Gastrocnemius medialis (tissue), 4 donors: ENCODE results near the gene SLC35G2. TPM values are rescaled to one million over a fixed set of nuclear protein-coding genes. Genes with fewer than 3 reads are reported as not detected.
A peak's percentile ranks its signal among the peaks of the same experiment; 100 is the strongest.
"Not testable (repeated sequence)": the region's sequence is repeated elsewhere in the genome, so short reads cannot be mapped to it uniquely, and the experiment has no call there.

Experiments
- ATAC-seq, 2 donors: fragments of 150-250 bp; one replicate each; pipeline ENCODE4 v1.9.1; 2016
- DNase-seq, 2 donors: peaks; one replicate each; pipeline ENCODE4 v3.0.0-alpha.2; 2019
- H3K27ac ChIP-seq, 4 donors: fragments of 200-600 bp; sonication (generic); 1 replicate in 1 of 4; 2 replicates in 3 of 4; pipeline ENCODE4 v1.5.1; 2016 to 2018; ENCODE audit warnings: mild to moderate bottlenecking in 2 of 4, moderate library complexity in 1 of 4
- H3K27me3 ChIP-seq, 3 donors: fragments of 200-600 bp; sonication (generic) in 2 of 3; 1 replicate in 1 of 3; 2 replicates in 2 of 3; pipeline versions ENCODE4 v1.5.1 to v1.6.0; 2016 to 2019; ENCODE audit warnings: mild to moderate bottlenecking in 1 of 3, moderate library complexity in 1 of 3
- H3K36me3 ChIP-seq, 2 donors: fragments of 200-600 bp; sonication (generic) in 1 of 2; one replicate each; pipeline ENCODE4 v1.5.1; 2017 to 2018
- H3K4me1 ChIP-seq, 2 donors: fragments of 200-600 bp; sonication (generic) in 1 of 2; one replicate each; pipeline ENCODE4 v1.5.1; 2016 to 2017; ENCODE audit warnings: mild to moderate bottlenecking in 2 of 2
- H3K4me3 ChIP-seq, 4 donors: fragments of 200-600 bp; sonication (generic) in 3 of 4; 1 replicate in 1 of 4; 2 replicates in 3 of 4; pipeline ENCODE4 v1.5.1; 2016 to 2019; ENCODE audit warnings: mild to moderate bottlenecking in 2 of 4
- H3K9me3 ChIP-seq, 3 donors: fragments of 200-600 bp; sonication (generic) in 2 of 3; 1 replicate in 1 of 3; 2 replicates in 2 of 3; pipeline ENCODE4 v1.5.1; 2016 to 2019
- POLR2A ChIP-seq, 2 donors: fragments of 450-650 bp; IDR thresholded peaks; one replicate each; pipeline ENCODE4 v1.6.1; 2017; ENCODE audit warnings: antibody characterized with exemption in 2 of 2, mild to moderate bottlenecking in 2 of 2, moderate library complexity in 2 of 2
- in situ Hi-C, 4 donors: fragments of 200-750 bp; cut with MboI; loops; one replicate each; pipeline versions ENCODE4 v1.15.0 to v1.8.0; 2017; ENCODE audit warnings: low sequenced_read_pairs in 4 of 4
- intact Hi-C: fragments of 100-400 bp; cut with DNase I; formaldehyde crosslinking; loops from one replicate; pipeline ENCODE4 v1.15.1; 2023; ENCODE audit warnings: low total_unique reads
- total RNA-seq, 4 donors: library from RNA; depleted of rRNA; stranded (reverse); fragments of >200 nt; gene quantifications; one replicate each; pipeline versions ENCODE4 v1.1.0 to v1.2.3, GENCODE V29; 2016
- TF ChIP-seq, protein P1 (sequence below), 5 experiments: fragments of 450-650 bp in 3 of 5; fragments of 200-600 bp in 2 of 5; sonication (generic) in 2 of 5; IDR thresholded peaks in 4 of 5; conservative IDR thresholded peaks in 1 of 5; 1 replicate in 4 of 5; 2 replicates in 1 of 5; pipeline ENCODE4 v1.5.1; 2016 to 2019; ENCODE audit warnings: antibody characterized with exemption in 5 of 5, mild to moderate bottlenecking in 3 of 5, moderate library complexity in 3 of 5

Gene SLC35G2
- total RNA-seq, 4 donors from 2014 or later, result 1.00 to 3.2 (median 1.9) TPM

GRCh38 chr3:136860541-136860940 lies 41.6 kb downstream of the SLC35G2 start:
- no peak for TF ChIP-seq POLR2A (IDR thresholded peaks at IDR 0.05)
- TF ChIP-seq, protein P1, sequence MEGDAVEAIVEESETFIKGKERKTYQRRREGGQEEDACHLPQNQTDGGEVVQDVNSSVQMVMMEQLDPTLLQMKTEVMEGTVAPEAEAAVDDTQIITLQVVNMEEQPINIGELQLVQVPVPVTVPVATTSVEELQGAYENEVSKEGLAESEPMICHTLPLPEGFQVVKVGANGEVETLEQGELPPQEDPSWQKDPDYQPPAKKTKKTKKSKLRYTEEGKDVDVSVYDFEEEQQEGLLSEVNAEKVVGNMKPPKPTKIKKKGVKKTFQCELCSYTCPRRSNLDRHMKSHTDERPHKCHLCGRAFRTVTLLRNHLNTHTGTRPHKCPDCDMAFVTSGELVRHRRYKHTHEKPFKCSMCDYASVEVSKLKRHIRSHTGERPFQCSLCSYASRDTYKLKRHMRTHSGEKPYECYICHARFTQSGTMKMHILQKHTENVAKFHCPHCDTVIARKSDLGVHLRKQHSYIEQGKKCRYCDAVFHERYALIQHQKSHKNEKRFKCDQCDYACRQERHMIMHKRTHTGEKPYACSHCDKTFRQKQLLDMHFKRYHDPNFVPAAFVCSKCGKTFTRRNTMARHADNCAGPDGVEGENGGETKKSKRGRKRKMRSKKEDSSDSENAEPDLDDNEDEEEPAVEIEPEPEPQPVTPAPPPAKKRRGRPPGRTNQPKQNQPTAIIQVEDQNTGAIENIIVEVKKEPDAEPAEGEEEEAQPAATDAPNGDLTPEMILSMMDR (IDR thresholded peaks at IDR 0.05 in 4 of 5, conservative IDR thresholded peaks at IDR 0.05 in 1 of 5), result no peak
- no peak for ATAC-seq
- in situ Hi-C loops (loop anchor here in 1 of 4 donors (10.0 kb wide), 1 partner anchor 106 kb away; the partner anchor contains the start of gene STAG1), intact Hi-C loops (loop anchor here (5.0 to 10.0 kb wide), 4 partner anchors 74 to 788 kb away; no protein-coding TSS in a partner anchor)
- Histone ChIP-seq H3K27me3 (no peaks in the 10 kb centered on the region), H3K36me3 (no peaks in the 10 kb centered on the region), H3K4me1 (peaks cover 24 to 27% of the 10 kb centered on the region in 2 donors), H3K27ac (peak overlapping the region in 3 of 4 donors; percentile 88 to 98 (median 96)), H3K4me3 (peak overlapping the region in 3 of 4 donors; percentile 79 to 96 (median 90)), H3K9me3 (no peaks in the 10 kb centered on the region)
- no peak for DNase-seq

- Histone ChIP-seq H3K9me3 (no peaks in the 10 kb centered on the region), H3K4me1 (peaks cover 27 to 35% of the 10 kb centered on the region in 2 donors), H3K4me3 (peak within 1 kb of the TSS; percentile 79 to 96 (median 86)), H3K36me3 (no peaks in the 10 kb centered on the region), H3K27ac (peak within 1 kb of the TSS; percentile 88 to 98 (median 94)), H3K27me3 (no peaks in the 10 kb centered on the region)
- TF ChIP-seq, protein P1 (IDR thresholded peaks at IDR 0.05 in 4 of 5, conservative IDR thresholded peaks at IDR 0.05 in 1 of 5), result peak in 4 of 5 experiments; percentile 11 to 22 (median 15)
- TF ChIP-seq POLR2A (IDR thresholded peaks at IDR 0.05), result peak; percentile 95
- in situ Hi-C loops (loop anchor here in 1 of 4 donors (10.0 kb wide), 1 partner anchor 107 kb away; the partner anchor contains the start of gene STAG1), intact Hi-C loops (loop anchor here (1.0 to 10.0 kb wide), 5 partner anchors 73 to 790 kb away; partner anchors contain the start of gene STAG1)
- ATAC-seq (peak; percentile 91 to 92), DNase-seq (peak; percentile 98 to 99)
Measured at GRCh38 chr3:136861890-136862616, 43.1 kb downstream of the SLC35G2 start, which contains the start of gene NCK1. Gene NCK1, plus strand, starts transcription at chr3:136862208. Its CDS starts 65,794 bp downstream, at chr3:136928002.

- H3K36me3 ChIP-seq, result no peaks in the 10 kb centered on the region
- intact Hi-C loops (loop anchor here (1.0 to 10.0 kb wide), 5 partner anchors 72 to 790 kb away; partner anchors contain the start of gene STAG1), in situ Hi-C loops (loop anchor here in 1 of 4 donors (10.0 kb wide), 1 partner anchor 108 kb away; the partner anchor contains the start of gene STAG1)
- peaks cover 24 to 41% of the 10 kb centered on the region in 2 donors for H3K4me1 ChIP-seq
- ATAC-seq, result peak; percentile 60 to 71
- no peaks in the 10 kb centered on the region for H3K27me3 ChIP-seq
- H3K9me3 ChIP-seq, result no peaks in the 10 kb centered on the region
- H3K27ac ChIP-seq, result peak overlapping the region; percentile 88 to 98 (median 94)
- peak; percentile 38 to 58 for DNase-seq
- H3K4me3 ChIP-seq, result peak overlapping the region; percentile 79 to 96 (median 86)
- no peak for TF ChIP-seq POLR2A (IDR thresholded peaks at IDR 0.05)
- TF ChIP-seq, protein P1 (IDR thresholded peaks at IDR 0.05 in 4 of 5, conservative IDR thresholded peaks at IDR 0.05 in 1 of 5), result no peak
Measured at GRCh38 chr3:136862617-136863322, 43.8 kb downstream of the SLC35G2 start.

DNA sequence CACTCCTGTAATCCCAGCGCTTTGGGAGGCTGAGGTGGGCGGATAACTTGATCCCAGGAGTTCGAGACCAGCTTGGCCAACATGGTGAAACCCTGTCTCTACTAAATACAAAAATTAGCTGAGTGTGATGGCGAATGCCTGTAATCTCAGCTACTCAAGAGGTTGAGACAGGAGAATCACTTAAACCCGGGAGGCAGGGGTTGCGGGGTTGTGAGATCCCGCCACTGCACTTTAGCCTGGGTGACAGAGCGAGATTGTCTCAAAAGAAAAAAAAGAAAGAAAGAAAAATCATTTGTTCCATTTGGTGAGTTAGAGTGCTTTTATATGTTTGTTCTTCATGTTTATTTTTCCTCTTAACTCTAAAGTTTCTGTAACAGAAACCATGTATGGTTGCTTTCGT lies 50.4 kb downstream of the SLC35G2 start:
- Histone ChIP-seq H3K27ac (no peak overlapping the region), H3K4me1 (peaks cover 17 to 23% of the 10 kb centered on the region in 2 donors), H3K9me3 (no peaks in the 10 kb centered on the region), H3K27me3 (no peaks in the 10 kb centered on the region), H3K4me3 (no peak overlapping the region), H3K36me3 (no peaks in the 10 kb centered on the region)
- no peak for DNase-seq
- in situ Hi-C loops, result loop anchor here in 1 of 4 donors (10.0 kb wide), 1 partner anchor 114 kb away; the partner anchor contains the start of gene STAG1
- intact Hi-C loops, result loop anchor here (10.0 kb wide), 2 partner anchors 66 to 474 kb away; no protein-coding TSS in a partner anchor
- no peak for ATAC-seq
- TF ChIP-seq, protein P1 (IDR thresholded peaks at IDR 0.05 in 4 of 5, conservative IDR thresholded peaks at IDR 0.05 in 1 of 5), result no peak
- TF ChIP-seq POLR2A (IDR thresholded peaks at IDR 0.05), result no peak

DNA sequence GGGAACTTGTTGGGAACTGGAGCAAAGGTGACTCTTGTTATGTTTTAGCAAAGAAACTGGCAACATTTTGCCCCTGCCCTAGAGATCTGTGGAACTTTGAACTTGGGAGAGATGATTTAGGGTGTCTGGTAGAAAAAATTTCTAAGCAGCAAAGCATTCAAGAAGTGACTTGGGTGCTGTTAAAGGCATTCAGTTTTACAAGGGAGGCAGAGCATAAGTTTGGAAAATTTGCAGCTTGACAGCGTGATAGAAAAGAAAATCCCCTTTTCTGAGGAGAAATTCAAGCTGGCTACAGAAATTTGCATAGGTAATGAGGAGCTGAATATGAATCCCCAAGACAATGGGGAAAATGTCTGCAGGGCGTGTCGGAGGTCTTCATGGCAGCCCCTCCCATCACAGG lies 53.3 kb downstream of the SLC35G2 start:
- in situ Hi-C loops, intact Hi-C loops, H3K36me3 ChIP-seq, ATAC-seq, H3K9me3 ChIP-seq, H3K27me3 ChIP-seq, H3K4me3 ChIP-seq, H3K27ac ChIP-seq, DNase-seq: not testable (repeated sequence)
- H3K4me1 ChIP-seq, result peaks cover 13 to 19% of the 10 kb centered on the region in 2 donors

- in situ Hi-C loops, intact Hi-C loops, ATAC-seq, DNase-seq, H3K27ac ChIP-seq, H3K9me3 ChIP-seq, H3K4me3 ChIP-seq, H3K27me3 ChIP-seq, H3K36me3 ChIP-seq: not testable (repeated sequence)
- H3K4me1 ChIP-seq, result peaks cover 17 to 20% of the 10 kb centered on the region in 2 donors
Measured at GRCh38 chr3:136879510-136879909, 60.6 kb downstream of the SLC35G2 start.
